Mammary epithelial cell (primary cell): Measurements from ENCODE around the gene BAHCC1.

Experiments used
- EZH2 ChIP-seq: IDR thresholded peaks from 2 replicates; pipeline ENCODE4 v1.6.1; 2012; ENCODE audit warnings: low read length, inconsistent platforms, borderline replicate concordance
- TF ChIP-seq, protein P1 (sequence below), 2 donors: IDR thresholded peaks in 1 of 2; conservative IDR thresholded peaks in 1 of 2; 2 replicates each; pipeline ENCODE4 v1.5.1; 2011 to 2012; ENCODE audit warnings: inconsistent platforms in 2 of 2, low read length in 2 of 2, mild to moderate bottlenecking in 2 of 2, control low read depth in 1 of 2, low read depth in 1 of 2; ENCODE audit not compliant: insufficient read depth in 1 of 2; ENCODE audit errors: extremely low read depth in 1 of 2

DNA sequence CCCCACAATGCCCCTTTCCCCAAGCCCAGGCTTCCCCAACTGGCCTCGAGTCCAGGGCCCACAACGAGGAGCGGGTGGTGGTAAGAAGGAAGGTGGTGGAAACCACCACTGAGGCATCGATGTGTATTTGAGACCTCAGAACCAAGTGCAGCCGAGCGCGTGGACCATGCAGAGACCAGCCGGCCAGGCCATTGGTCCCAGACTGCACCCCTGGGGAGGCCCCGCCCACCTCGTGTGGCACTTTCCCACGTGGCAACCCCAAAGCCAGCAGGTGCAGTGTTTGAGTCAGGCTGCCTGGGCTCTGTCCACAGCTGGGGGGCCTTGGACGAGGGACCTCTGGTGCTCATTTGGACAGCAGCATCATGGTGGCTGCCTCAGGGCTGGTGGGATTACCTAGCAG, 28.1 kb upstream of the BAHCC1 start:
- no peak for TF ChIP-seq EZH2
- TF ChIP-seq, protein P1, sequence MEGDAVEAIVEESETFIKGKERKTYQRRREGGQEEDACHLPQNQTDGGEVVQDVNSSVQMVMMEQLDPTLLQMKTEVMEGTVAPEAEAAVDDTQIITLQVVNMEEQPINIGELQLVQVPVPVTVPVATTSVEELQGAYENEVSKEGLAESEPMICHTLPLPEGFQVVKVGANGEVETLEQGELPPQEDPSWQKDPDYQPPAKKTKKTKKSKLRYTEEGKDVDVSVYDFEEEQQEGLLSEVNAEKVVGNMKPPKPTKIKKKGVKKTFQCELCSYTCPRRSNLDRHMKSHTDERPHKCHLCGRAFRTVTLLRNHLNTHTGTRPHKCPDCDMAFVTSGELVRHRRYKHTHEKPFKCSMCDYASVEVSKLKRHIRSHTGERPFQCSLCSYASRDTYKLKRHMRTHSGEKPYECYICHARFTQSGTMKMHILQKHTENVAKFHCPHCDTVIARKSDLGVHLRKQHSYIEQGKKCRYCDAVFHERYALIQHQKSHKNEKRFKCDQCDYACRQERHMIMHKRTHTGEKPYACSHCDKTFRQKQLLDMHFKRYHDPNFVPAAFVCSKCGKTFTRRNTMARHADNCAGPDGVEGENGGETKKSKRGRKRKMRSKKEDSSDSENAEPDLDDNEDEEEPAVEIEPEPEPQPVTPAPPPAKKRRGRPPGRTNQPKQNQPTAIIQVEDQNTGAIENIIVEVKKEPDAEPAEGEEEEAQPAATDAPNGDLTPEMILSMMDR (conservative IDR thresholded peaks at IDR 0.05 in 1 of 2, IDR thresholded peaks at IDR 0.05 in 1 of 2; ENCODE audit: extremely low read depth in 1 of 2, insufficient read depth in 1 of 2, low read depth in 1 of 2, low read length in 2 of 2): no peak
